Measurements from ENCODE around the gene GYS1.
A peak's percentile ranks its signal among the peaks of the same experiment; 100 is the strongest.
"Not testable (repeated sequence)": the region's sequence is repeated elsewhere in the genome, so short reads cannot be mapped to it uniquely, and the experiment has no call there.

The GYS1 gene

GRCh38 chr19:48934837-48935236, 58.3 kb downstream of the GYS1 start:
- H3K9me2 ChIP-seq (replicated peaks; ENCODE audit: low read depth, low read length), result no peaks in the 10 kb centered on the region
- no peaks in the 10 kb centered on the region for H3F3A ChIP-seq (ENCODE audit: low read depth)
- H3K4me2 ChIP-seq (ENCODE audit: low read depth, low read length, poor library complexity, severe bottlenecking), result no peak overlapping the region
- no peaks in the 10 kb centered on the region for H4K20me1 ChIP-seq (ENCODE audit: insufficient read depth, low read length, poor library complexity, severe bottlenecking)
- peaks cover 10% of the 10 kb centered on the region for H3K4me1 ChIP-seq (ENCODE audit: insufficient read depth, low read length, poor library complexity, severe bottlenecking)
- no peak overlapping the region for H2AFZ ChIP-seq (ENCODE audit: low read length)
- H3K9me3 ChIP-seq (ENCODE audit: insufficient read depth, low read depth, low read length), result no peaks in the 10 kb centered on the region
- TF ChIP-seq EZH2phosphoT487 (IDR thresholded peaks at IDR 0.05; ENCODE audit: borderline replicate concordance), result no peak
- no peak for TF ChIP-seq CTCF (conservative IDR thresholded peaks at IDR 0.05; ENCODE audit: low read length)
- no peaks in the 10 kb centered on the region for H3K79me2 ChIP-seq (ENCODE audit: insufficient read depth, low read length)
- no peak overlapping the region for H3K9ac ChIP-seq (ENCODE audit: low read depth, low read length, poor library complexity, severe bottlenecking)
- no peaks in the 10 kb centered on the region for H3K36me3 ChIP-seq (ENCODE audit: insufficient read depth, low read length)
- no peaks in the 10 kb centered on the region for H3K27me3 ChIP-seq (ENCODE audit: insufficient read depth, low read length, poor library complexity, severe bottlenecking)
- no peak overlapping the region for H3K4me3 ChIP-seq (ENCODE audit: low read length, poor library complexity, severe bottlenecking)

DNA sequence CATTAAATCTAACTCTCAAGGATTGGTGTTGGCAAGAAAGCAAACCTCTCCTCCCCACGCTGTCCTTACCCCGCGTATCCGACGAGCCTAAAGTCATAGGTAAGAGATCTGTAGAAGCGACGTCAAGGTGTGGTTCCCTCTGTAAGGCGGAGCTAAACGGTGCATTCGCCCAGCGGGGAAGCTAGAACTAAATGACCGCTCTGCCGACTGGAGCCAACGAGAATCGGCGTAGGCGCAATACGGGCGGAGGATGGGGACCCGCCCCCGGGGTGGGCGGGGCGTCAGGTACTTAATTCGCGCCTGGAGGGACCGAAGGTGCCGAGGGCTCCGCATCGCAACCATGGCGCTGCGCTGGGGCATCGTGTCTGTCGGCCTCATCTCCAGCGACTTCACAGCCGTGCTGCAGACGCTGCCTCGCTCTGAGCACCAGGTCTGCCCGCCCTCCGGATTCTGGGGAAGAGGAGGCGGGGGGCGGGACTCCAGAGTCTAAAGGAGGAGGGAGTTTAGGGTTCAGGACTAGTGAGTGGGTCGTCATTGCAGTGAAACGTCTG, 59.7 kb downstream of the GYS1 start, which contains the start of gene DHDH:
DHDH (plus strand) TSS at position 318 of the 551 bp plus-strand sequence; CDS start at position 341, 23 bp downstream.
- H3K79me2 ChIP-seq (ENCODE audit: insufficient read depth, low read length), result no peaks in the 10 kb centered on the region
- no peak for TF ChIP-seq CTCF (conservative IDR thresholded peaks at IDR 0.05; ENCODE audit: low read length)
- TF ChIP-seq EZH2phosphoT487 (IDR thresholded peaks at IDR 0.05; ENCODE audit: borderline replicate concordance), result no peak
- peak within 1 kb of the TSS; percentile 38 for H3K9ac ChIP-seq (ENCODE audit: low read depth, low read length, poor library complexity, severe bottlenecking)
- H4K20me1 ChIP-seq (ENCODE audit: insufficient read depth, low read length, poor library complexity, severe bottlenecking), result no peaks in the 10 kb centered on the region
- no peaks in the 10 kb centered on the region for H3F3A ChIP-seq (ENCODE audit: low read depth)
- peak within 1 kb of the TSS; percentile 82 for H3K4me2 ChIP-seq (ENCODE audit: low read depth, low read length, poor library complexity, severe bottlenecking)
- no peaks in the 10 kb centered on the region for H3K27me3 ChIP-seq (ENCODE audit: insufficient read depth, low read length, poor library complexity, severe bottlenecking)
- peak within 1 kb of the TSS; percentile 96 for H2AFZ ChIP-seq (ENCODE audit: low read length)
- H3K4me1 ChIP-seq (ENCODE audit: insufficient read depth, low read length, poor library complexity, severe bottlenecking), result peaks cover 10% of the 10 kb centered on the region
- no peaks in the 10 kb centered on the region for H3K36me3 ChIP-seq (ENCODE audit: insufficient read depth, low read length)
- H3K4me3 ChIP-seq (ENCODE audit: low read length, poor library complexity, severe bottlenecking), result peak within 1 kb of the TSS; percentile 71
- no peaks in the 10 kb centered on the region for H3K9me2 ChIP-seq (replicated peaks; ENCODE audit: low read depth, low read length)
- no peaks in the 10 kb centered on the region for H3K9me3 ChIP-seq (ENCODE audit: insufficient read depth, low read depth, low read length)

DNA sequence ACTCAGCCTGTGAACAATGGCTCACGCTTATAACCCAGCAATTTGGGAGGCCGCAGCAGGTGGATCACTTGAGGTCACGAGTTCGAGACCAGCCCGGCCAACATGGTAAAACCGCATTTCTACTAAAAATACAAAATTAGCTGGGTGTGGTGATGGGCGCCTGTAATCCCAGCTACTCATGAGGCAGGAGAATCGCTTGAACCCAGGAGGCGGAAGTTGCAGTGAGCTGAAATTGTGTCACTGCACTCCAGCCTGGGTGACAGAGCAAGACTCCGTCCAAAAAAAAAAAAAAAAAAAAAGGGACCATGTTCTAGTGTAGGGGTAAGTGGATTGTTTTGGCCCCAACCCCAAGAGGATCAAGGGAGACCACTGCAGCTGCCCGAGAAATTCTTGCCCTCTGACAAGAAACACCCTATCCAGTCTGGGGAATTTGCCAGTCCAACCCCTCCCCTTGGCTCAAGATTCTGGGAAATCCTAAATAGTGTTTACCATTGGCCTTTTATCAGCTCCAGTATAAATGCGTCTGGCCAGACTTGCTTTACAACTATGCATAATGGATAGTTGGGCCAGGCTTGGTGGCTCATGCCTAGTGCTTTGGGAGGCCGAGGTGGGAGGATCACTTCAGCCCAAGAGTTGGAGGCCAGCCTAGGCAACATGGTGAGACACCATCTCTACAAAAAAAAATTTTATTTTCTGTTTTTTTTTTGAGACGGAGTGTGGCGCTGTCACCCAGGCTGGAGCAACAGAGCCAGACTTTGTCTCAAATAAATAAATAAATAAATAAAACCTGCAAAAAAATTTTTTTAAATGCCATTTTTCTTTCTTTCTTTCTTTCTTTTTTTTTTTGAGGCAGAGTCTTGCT, 64.7 kb downstream of the GYS1 start:
- H3K27me3 ChIP-seq (ENCODE audit: insufficient read depth, low read length, poor library complexity, severe bottlenecking), result no peaks in the 10 kb centered on the region

DNA sequence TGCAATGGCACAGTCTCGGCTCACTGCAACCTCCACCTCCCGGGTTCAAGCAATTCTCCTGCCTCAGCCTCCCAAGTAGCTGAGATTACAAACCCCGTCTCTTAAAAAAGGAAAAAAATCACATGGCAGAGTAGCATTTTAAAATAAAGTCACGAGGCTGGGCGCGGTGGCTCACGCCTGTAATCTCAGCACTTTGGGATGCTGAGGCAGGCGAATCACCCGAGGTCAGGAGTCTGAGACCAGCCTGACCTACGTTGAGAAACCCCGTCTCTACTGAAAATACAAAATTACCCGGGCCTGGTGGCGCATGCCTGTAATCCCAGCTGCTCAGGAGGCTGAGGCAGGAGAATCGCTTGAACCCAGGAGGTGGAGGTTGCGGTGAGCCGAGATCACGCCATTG, 65.4 kb downstream of the GYS1 start:
- not testable (repeated sequence) for H3K9me3 ChIP-seq (ENCODE audit: insufficient read depth, low read depth, low read length); H3K9ac ChIP-seq (ENCODE audit: low read depth, low read length, poor library complexity, severe bottlenecking); H3K79me2 ChIP-seq (ENCODE audit: insufficient read depth, low read length); H3K9me2 ChIP-seq (replicated peaks; ENCODE audit: low read depth, low read length); H3K36me3 ChIP-seq (ENCODE audit: insufficient read depth, low read length); H3K4me1 ChIP-seq (ENCODE audit: insufficient read depth, low read length, poor library complexity, severe bottlenecking); H3K4me3 ChIP-seq (ENCODE audit: low read length, poor library complexity, severe bottlenecking); H4K20me1 ChIP-seq (ENCODE audit: insufficient read depth, low read length, poor library complexity, severe bottlenecking); H3F3A ChIP-seq (ENCODE audit: low read depth); H2AFZ ChIP-seq (ENCODE audit: low read length); H3K4me2 ChIP-seq (ENCODE audit: low read depth, low read length, poor library complexity, severe bottlenecking); H3K27me3 ChIP-seq (ENCODE audit: insufficient read depth, low read length, poor library complexity, severe bottlenecking)

More for the DNA sequence above, 64.7 kb downstream of the GYS1 start:
- Histone ChIP-seq H3K9ac (ENCODE audit: low read depth, low read length, poor library complexity, severe bottlenecking) (no peak overlapping the region), H3K9me2 (replicated peaks; ENCODE audit: low read depth, low read length) (no peaks in the 10 kb centered on the region), H3K4me3 (ENCODE audit: low read length, poor library complexity, severe bottlenecking) (no peak overlapping the region), H3K36me3 (ENCODE audit: insufficient read depth, low read length) (no peaks in the 10 kb centered on the region), H3K79me2 (ENCODE audit: insufficient read depth, low read length) (no peaks in the 10 kb centered on the region), H2AFZ (ENCODE audit: low read length) (no peak overlapping the region), H4K20me1 (ENCODE audit: insufficient read depth, low read length, poor library complexity, severe bottlenecking) (no peaks in the 10 kb centered on the region), H3K4me1 (ENCODE audit: insufficient read depth, low read length, poor library complexity, severe bottlenecking) (peaks cover 3% of the 10 kb centered on the region), H3K9me3 (ENCODE audit: insufficient read depth, low read depth, low read length) (no peaks in the 10 kb centered on the region), H3K4me2 (ENCODE audit: low read depth, low read length, poor library complexity, severe bottlenecking) (no peak overlapping the region), H3F3A (ENCODE audit: low read depth) (no peaks in the 10 kb centered on the region)
- no peak for TF ChIP-seq EZH2phosphoT487 (IDR thresholded peaks at IDR 0.05; ENCODE audit: borderline replicate concordance)
- no peak for TF ChIP-seq CTCF (conservative IDR thresholded peaks at IDR 0.05; ENCODE audit: low read length)

Data from Loucy (cell line).